Type B pancreatic cell (in vitro differentiated cells): Measurements from ENCODE around the gene VPS52. TPM values are rescaled to one million over a fixed set of nuclear protein-coding genes. Genes with fewer than 3 reads are reported as not detected.

ENCODE experiments used
- DNase-seq: peaks from one replicate; pipeline ENCODE4 v3.0.0; 2021; ENCODE audit warnings: mixed read lengths; ENCODE audit not compliant: unreplicated experiment; ENCODE audit errors: extremely low spot score
- H3K27ac Mint-ChIP-seq: 2 replicates; pipeline ENCODE4 v1.8.0; 2021; ENCODE audit warnings: mild to moderate bottlenecking, mixed read lengths
- H3K27me3 Mint-ChIP-seq: 2 replicates; pipeline ENCODE4 v1.8.0; 2021; ENCODE audit warnings: mixed read lengths
- H3K36me3 Mint-ChIP-seq: 2 replicates; pipeline ENCODE4 v1.8.0; 2021; ENCODE audit warnings: mixed read lengths
- H3K4me1 Mint-ChIP-seq: one replicate; pipeline ENCODE4 v1.8.0; 2021; ENCODE audit warnings: mixed read lengths; ENCODE audit not compliant: unreplicated experiment
- H3K4me3 Mint-ChIP-seq: 2 replicates; pipeline ENCODE4 v1.8.0; 2021; ENCODE audit warnings: mild to moderate bottlenecking, mixed read lengths
- H3K9me3 Mint-ChIP-seq: 2 replicates; pipeline ENCODE4 v1.8.0; 2021; ENCODE audit warnings: mixed read lengths
- CTCF ChIP-seq: fragments of 200-600 bp; sonication (generic); conservative IDR thresholded peaks from 2 replicates; pipeline ENCODE4 v1.5.0; 2021; ENCODE audit warnings: antibody characterized with exemption, mild to moderate bottlenecking
- total RNA-seq: library from RNA; stranded (reverse); gene quantifications from 2 replicates; pipeline ENCODE4 v1.2.1, GENCODE V29; 2021; ENCODE audit warnings: low replicate concordance

The VPS52 gene
- total RNA-seq, 1 donor from 2014 or later = 62.4 TPM

GRCh38 chr6:33213166-33213988 is 58.3 kb downstream of the VPS52 start:
- peaks cover 27% of the 10 kb centered on the region for H3K4me1 Mint-ChIP-seq
- no peak for DNase-seq
- H3K27me3 Mint-ChIP-seq = peaks cover 29% of the 10 kb centered on the region
- H3K9me3 Mint-ChIP-seq = no peaks in the 10 kb centered on the region
- peak overlapping the region; percentile 92 for H3K4me3 Mint-ChIP-seq
- TF ChIP-seq CTCF = no peak
- peaks cover 8% of the 10 kb centered on the region for H3K36me3 Mint-ChIP-seq
- peak overlapping the region; percentile 70 for H3K27ac Mint-ChIP-seq

GRCh38 chr6:33212857-33213165 is 58.9 kb downstream of the VPS52 start:
- no peak for TF ChIP-seq CTCF
- peak overlapping the region; percentile 92 for H3K4me3 Mint-ChIP-seq
- DNase-seq = no peak
- H3K36me3 Mint-ChIP-seq = peaks cover 8% of the 10 kb centered on the region
- peaks cover 29% of the 10 kb centered on the region for H3K27me3 Mint-ChIP-seq
- H3K4me1 Mint-ChIP-seq = peaks cover 27% of the 10 kb centered on the region
- peak overlapping the region; percentile 70 for H3K27ac Mint-ChIP-seq
- H3K9me3 Mint-ChIP-seq = no peaks in the 10 kb centered on the region

- no peaks in the 10 kb centered on the region for H3K9me3 Mint-ChIP-seq
- peak overlapping the region; percentile 47 for H3K4me3 Mint-ChIP-seq
- no peak overlapping the region for H3K27ac Mint-ChIP-seq
- TF ChIP-seq CTCF = no peak
- DNase-seq = no peak
- H3K36me3 Mint-ChIP-seq = peaks cover 8% of the 10 kb centered on the region
- peaks cover 27% of the 10 kb centered on the region for H3K4me1 Mint-ChIP-seq
- H3K27me3 Mint-ChIP-seq = peaks cover 24% of the 10 kb centered on the region
Measured at GRCh38 chr6:33211666-33212422, 59.8 kb downstream of the VPS52 start.

DNA sequence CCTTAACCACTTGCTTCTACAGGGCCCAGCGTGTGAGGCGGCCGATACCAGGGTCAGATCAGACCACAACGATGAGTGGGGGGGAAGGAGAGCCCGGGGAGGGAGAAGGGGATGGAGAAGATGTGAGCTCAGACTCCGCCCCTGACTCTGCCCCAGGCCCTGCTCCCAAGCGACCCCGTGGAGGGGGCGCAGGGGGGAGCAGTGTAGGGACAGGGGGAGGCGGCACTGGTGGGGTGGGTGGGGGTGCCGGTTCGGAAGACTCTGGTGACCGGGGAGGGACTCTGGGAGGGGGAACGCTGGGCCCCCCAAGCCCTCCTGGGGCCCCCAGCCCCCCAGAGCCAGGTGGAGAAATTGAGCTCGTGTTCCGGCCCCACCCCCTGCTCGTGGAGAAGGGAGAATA is 60.5 kb downstream of the VPS52 start:
- H3K4me3 Mint-ChIP-seq = no peak overlapping the region
- TF ChIP-seq CTCF = no peak
- H3K4me1 Mint-ChIP-seq = peaks cover 32% of the 10 kb centered on the region
- H3K27me3 Mint-ChIP-seq = peaks cover 24% of the 10 kb centered on the region
- H3K9me3 Mint-ChIP-seq = no peaks in the 10 kb centered on the region
- peaks cover 8% of the 10 kb centered on the region for H3K36me3 Mint-ChIP-seq
- no peak overlapping the region for H3K27ac Mint-ChIP-seq
- DNase-seq = no peak

GRCh38 chr6:33209856-33210255 is 61.8 kb downstream of the VPS52 start:
- peaks cover 8% of the 10 kb centered on the region for H3K36me3 Mint-ChIP-seq
- no peak for DNase-seq
- H3K27ac Mint-ChIP-seq = peak overlapping the region; percentile 84
- TF ChIP-seq CTCF = no peak
- H3K4me3 Mint-ChIP-seq = peak overlapping the region; percentile 100
- H3K4me1 Mint-ChIP-seq = peaks cover 41% of the 10 kb centered on the region
- no peaks in the 10 kb centered on the region for H3K9me3 Mint-ChIP-seq
- H3K27me3 Mint-ChIP-seq = peaks cover 20% of the 10 kb centered on the region
